NCI-H748 treated with DMSO at 0.1 percent for 48 hours (cell line): ENCODE results near the gene SCN2B.
A peak's percentile ranks its signal among the peaks of the same experiment; 100 is the strongest.

Experiments
- DNase-seq: peaks from one replicate; lab custom pipeline; 2025; lab: John Stamatoyannopoulos, UW

The SCN2B gene

DNA sequence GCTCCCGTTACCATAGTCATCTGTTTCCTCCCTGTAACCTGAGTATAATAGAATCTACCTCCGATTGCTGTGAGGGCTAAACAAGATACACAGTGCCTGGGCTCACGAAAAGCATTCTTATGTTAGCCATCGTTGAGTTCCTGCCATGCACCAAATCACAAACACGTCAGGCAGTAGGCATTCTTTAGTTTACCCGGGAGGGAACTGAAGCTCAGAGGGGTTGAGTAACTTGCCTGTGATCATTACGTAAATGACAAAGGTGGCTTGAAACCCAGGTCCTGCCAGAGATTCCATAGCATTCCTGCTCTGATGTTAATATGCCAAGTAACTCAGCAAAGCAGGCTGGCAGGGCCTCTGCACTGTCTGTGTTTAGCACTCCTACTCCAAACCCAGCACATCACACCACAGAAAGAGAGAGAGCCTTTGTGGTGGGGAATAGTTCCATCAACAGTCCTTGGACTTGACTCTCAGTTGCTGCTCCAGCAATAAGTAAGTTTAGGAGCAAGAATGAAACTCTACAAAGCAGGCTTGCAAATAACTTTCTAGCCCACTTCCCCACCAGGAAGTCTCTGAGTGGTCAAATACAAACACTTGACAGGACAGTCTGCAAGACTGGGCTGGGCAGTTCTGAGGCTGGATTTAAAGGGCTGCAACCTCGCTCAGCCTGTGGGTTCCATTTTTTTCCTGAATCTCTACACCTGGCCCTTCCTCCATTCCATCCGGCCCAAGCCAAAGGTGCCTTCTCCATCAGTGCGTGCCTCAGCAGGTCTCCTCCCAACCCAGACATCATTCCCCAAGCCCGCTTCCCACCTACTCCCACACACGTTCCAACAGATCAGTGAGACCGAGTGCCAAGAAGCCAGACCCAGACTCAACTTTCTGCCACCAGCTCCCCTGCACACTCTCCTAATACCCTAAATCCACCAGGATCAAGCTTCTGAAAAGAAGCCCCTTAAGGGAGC, 1.1 kb downstream of the SCN2B start:
- DNase-seq = no peak

DNA sequence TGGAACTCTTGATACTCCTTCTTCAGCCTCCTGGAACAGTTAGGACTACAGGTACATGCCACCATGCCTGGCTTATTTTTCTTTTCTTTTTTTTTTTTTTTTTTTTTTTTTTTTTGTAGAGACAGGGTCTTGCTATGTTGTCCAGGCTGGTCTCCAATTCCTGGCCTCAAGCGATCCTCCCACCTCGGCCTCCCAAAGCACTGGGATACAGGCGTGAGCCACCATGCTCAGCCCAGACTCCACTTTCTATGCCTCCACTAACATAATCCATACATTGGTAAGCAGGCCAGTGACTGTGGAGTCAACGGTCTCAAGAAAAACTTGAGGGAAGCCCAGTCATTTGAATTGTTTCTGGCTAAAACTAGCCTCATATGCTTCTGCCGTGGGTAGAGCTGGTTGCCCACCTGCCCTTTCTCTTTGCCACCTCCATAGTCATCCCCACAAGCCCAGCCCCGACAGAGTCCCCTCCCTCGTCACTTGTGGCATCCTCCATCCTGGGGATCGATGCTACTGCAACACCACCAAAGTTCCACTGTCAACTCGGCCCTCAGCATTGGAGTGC, 2.4 kb downstream of the SCN2B start:
- no peak for DNase-seq

DNA sequence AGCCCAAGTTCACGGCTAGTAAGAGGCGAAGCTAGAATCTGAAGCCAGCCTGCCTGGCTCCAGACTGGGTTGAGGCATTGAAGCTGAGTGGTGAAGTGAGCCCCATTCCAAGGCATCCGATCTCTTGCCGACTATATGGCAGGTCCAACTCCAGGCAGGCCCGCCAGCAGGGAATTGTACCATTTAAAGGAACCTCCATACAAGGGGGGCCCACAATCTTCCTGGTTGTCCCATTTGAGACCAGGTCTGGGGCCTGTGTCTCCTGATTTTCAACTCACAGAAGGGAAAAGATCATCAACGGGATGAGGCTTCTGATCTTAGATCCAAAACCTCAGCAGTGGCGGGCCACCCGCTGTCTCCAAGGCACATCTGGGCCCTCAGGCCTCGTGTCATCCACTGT, 4.1 kb downstream of the SCN2B start:
- no peak for DNase-seq

DNA sequence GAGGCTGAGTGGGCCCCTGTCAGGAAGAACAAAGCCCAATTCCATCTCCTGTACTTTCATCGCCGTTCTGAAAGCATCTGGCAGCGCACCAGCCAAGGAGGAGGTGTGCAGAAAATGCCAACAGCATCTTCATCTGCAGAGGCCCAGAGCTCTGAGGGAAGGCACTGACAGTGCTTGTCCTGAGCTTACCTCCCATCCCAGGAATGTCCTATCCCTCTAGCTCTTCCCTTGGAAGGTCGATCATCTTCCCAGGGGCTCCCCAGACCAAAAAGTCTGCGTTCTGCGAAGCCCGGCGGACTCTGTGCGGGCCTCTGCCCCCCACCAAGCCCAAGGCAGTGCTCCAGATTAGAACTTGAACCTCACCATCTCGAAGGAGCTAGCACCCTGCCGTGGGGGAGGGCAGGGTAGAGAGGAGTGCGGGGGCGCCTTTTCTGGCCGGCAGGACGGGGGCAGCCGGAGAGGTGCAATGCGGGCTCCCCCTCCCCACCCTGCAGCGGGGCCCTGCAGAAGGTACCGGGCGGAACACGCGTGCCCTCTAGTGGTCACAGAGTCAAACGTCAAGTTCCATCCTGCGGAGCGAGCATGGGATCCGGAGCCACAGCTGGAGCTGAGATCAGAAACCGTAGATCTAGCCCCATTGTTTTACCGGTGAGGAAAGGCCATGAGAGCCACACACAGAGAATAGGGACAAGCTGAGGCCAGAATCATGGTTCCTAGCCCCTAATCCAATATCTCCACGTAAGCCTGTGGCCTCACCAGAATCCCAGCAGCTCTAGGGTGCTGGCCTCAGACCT, 5.0 kb downstream of the SCN2B start:
- peak; percentile 28 for DNase-seq

DNA sequence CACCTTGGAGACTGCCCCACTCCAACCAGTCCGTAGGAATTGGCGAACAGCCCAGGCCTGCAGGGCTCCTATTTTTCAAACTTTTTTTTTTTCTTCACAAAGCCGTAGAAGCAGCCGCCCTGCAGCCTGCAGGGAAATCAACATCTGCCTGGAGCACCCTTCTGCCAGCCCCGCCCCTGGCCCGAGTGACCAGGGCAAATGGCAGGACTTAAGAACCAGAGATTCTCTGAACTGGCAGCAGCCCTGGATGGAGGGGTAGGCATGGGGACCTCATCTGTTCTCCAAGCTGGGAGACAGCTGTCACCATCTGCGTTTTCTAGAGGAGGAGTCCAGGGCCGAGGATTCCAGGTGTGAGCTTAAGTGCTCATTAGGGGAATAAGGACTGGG, 5.6 kb downstream of the SCN2B start:
- DNase-seq = no peak

DNA sequence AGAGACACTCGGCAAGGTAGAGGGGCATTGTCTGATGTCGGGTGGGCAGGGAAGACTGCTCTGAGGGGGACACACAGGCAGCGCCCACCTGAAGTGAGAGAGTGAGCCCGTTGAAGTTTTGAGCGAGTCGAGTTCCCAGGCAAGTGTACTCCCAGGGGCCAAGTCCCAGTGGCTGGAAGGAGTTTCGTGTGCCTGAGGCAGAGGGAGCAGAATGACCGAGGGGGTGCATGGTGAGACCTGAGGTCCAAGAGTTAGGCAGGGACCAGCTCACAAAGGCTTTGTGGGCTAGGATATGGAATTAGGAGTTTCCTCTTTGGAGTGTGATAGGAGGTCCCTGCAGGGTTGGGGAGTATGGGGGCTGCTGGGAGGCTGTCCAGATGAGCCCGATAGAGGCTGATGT, 6.2 kb downstream of the SCN2B start:
- no peak for DNase-seq

DNA sequence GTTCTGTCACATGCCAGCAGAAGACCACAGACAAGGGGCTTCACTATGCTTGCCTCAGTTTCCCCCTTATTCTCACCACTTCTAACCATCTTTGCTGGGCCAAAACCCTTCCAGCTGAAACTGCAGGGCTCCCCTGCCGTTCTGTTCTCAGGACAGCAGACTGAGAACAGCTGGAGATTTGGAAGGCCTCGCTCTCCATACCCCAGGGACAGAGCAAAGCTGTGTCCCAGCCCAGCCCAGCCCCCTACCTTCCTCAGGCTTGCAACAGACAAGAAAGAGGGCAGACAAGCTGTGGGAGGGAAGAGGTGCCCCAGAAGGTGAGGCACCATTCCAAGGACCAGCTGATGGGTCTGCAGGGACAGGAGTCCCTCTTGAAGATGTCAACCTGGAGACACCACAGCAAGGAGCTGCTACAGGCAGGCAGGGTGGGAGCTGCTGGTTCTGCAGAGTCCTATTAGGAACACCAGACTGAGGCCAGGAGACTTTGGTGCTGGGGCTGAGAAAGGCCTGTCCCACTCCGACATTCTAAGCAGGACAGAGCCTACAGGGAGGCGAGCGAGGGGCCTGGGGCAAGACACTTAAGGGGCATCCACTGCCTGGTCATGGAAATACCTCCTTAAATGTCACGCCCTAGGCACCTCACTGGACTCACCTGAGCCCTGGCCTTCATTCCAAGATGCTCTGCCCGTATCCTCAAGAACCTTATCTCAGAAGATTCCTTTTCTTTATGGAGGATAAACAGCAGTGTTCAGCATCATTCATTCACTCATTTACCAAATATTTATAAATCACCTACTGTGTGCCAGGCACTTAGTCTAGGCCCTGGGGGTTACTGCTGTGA, 6.9 kb downstream of the SCN2B start:
- no peak for DNase-seq

DNA sequence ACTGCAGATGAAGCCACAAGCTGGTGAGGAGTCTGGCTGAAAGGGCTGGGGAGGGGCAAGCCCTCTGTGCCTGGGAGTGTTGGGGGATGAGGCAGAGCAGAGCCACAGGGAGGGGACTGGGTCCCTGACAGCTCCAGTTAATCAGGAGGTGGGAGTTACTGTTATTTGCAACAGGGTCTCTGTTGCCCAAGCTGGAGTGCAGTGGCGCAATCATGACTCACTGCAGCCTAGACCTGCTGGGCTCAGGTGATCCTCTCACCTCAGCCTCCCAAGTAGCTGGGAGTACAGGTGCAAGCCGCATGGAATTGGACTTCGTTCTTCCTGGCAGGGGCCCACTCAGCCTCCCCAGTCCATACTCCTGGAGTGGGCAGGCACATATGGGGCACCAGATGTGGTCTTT, 7.7 kb downstream of the SCN2B start:
- DNase-seq = no peak

DNA sequence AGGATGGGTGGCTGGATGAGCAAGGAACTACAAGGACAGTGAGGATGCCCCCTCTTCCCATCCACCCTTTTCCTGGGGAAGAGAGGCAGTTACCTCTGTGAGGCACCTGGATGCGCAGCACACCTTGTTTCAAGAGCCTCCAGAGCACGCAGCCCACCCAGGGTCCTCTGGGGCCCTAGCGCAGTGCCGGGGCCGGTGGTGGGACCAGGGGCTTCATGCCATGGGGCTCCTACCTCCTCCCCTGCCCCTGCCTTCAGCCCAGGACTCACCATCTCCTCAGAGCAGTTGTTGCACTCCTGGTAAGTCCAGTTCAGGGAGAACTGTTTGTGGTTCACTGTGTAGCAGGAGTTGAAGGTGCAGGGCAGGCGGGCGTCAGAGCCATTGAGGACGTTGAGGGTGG, 8.1 kb downstream of the SCN2B start:
- DNase-seq = no peak

DNA sequence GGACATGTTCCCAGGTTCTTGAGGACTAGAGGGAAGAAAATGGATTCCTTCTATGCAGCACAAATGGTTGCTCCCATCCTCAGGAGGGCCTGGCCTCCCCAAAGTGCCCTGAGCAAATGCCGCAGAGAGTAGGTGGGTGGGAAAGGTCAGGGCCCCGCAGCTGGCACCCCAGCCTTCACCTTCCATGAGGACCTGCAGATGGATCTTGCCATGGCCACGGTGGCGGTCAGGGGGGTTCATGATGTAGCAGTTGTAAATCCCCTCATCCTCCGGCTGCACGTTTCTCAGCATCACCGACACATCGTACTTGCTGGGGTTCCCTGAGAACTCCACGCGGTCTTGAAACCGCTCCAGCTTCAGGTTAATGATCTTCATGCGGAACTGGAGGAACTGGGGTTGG, 8.5 kb downstream of the SCN2B start:
- no peak for DNase-seq

DNA sequence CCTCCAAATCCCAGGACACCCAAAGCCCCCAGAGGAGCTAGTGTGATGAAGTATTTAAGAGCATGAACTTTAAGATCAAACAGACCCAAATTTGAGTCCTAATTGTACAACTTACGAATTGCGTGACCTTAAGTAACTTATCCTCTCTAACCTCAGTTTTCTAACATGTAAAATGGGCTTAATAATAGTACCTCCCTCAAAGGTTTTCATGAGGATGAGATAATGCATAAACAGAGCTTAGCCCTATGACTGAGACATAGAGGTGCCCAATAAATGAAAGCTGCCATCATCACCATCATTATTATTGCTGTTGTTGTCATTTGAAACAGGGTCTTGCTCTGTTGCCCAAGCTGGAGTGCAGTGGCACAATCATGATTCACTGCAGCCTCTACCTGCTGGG, 9.2 kb downstream of the SCN2B start:
- no peak for DNase-seq

DNA sequence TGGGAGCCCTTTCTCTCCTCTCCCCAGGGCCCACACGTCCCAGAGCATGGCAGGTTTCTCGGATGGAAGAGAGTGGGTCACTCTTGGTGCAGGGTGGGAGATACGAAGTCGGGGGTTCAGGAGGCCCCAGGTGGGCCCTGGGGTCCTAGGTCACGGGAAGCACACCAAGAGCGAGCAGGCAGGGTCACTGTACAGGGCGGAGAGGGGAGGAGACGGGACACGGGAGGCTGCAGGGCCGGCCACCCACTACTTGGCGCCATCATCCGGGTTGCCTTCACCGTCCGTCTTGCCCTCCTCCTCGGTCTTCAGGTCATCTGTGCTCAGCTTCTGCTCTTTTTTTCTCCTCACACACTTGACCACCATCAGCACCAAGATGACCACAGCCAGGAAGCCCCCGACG, 9.8 kb downstream of the SCN2B start:
- no peak for DNase-seq

DNA sequence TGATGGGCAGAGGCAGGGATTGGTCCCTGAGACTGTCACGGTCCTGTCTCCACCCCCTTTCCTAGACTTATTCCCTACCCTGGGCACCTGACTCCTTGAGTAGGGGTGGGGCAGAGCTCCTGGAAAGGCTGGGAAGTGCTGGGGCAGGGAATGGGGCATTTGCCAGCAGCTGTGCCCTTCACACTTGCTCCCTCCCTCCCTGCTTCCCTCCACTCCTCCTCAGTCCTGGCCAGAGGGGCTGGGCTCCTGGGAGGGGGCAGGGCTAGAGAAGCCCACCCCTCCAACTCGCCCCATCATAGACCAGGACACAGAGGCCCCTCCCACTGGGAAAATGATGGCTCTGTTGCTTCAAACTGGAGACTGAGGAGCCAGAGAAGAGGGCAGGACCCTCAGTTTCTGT, 11.6 kb downstream of the SCN2B start:
- no peak for DNase-seq

DNA sequence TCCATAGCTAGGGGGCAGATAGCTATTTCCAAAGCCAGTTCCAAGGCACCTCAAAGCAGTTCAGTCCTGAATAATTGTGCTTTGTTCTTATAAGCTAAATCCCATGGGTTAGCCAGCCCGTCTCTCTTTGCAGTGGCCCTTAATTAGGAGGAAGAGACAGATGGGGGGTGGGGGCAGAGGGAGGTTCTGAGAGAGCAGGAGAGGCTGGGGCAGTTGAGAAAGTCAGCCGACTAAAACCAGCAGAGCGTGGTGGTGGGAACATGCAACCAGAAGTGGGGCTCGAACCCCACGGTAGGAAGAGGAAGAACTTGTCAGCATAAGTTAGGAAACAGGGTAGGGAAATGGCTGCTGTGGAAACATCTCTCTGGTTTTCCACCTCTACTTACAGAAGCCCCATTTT, 12.9 kb downstream of the SCN2B start:
- DNase-seq = no peak

DNA sequence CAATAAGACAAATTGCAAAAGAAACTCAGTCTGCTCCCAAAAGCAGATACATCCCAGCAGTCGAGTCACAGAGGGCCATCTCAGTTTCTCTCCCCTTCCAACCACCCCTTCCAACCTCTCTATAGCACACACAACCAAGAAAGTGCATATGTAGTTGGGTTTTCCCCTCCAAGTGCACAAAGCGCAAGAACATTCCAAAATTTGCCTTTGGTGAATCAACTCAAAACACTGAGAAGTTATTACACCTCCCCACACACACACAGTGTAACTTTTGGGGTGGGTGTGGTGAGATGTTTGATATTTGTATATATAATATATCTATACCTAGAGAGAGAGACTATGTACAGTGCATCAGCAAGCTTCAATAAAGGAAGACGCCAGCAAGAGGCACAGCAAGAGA, 13.6 kb downstream of the SCN2B start:
- no peak for DNase-seq

DNA sequence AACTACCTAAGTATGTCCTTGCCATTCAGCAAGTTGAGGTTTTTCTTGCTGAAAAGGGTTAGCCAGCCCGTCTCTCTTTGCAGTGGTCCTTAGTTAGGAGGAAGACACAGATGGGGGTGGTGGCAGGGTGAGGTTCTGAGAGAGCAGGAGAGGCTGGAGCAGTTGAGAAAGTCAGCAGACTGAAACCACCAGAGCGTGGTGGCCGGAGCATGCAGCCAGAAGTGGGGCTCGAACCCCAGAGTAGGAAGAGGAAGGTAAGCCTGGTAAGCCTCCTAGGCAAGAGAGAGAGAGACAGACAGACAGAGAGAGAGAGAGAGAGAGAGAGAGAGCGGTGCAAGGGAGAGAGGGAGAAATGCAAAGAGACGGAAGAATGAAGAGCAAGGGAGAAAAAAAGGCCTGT, 14.7 kb downstream of the SCN2B start:
- no peak for DNase-seq

DNA sequence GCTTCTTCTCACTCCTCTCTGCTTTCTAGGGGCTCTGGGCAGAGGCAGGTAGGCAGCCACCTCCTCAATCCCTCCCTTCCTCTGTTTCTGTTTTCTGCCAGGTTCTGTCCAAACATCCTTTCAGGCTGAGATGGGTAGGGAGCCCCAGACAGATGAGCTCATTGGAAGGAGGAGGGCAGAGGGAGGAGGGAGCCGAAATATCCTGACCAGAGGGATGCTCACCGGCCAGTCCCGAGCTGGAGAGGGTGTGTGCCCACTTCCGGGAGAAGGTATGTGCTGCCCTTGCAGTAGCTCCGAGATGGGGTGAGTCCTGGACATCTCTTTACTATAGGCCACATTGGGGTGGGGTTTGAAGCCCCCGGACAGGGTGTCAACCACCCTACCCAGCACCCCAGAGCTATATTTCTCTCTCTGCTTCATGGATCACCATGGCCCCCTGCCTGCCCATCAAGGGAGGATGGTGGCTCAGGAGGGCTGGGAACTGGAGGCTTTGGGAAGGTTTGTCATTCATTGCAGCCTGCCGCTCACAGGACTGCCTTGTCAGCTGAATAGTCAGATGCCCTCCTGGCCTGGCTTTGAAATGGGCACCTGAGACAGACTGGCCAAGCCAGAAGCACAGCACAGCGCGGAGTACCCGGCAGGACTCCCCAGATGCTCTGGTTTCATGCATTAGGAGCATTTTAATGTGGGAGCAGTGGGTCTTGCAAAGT, 19.1 kb downstream of the SCN2B start:
- DNase-seq = no peak

DNA sequence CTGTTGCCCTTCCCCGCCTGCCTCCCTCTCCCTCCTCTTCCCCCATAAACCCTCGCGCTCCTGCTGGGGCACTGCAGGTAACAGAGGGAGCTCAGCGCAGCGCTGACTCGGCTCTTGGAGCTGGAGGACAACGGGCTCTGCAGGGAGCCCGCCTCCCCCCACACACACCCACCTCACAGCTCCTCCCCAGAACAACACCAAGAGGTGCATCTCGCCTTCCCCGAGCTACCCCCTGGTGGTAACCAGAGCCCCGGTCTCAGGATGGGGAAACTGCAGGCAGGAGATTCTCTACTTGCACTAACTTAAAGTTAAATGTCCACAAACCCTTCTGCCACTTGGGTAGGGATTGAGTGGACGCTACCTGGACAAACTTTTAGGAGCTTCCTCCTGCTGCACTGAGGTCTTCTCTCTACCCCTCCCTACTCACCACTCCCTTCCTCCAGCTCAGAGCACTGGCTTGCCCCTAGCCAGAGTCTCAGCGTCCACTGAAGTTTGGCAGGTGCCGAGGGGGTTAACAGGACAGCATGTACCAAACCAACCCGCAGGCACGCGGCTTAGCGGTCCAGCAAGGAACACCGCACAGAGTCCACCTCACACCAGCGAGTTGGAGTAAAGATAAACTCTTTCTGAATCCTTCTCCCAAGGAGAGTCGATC, 19.8 kb downstream of the SCN2B start:
- no peak for DNase-seq

DNA sequence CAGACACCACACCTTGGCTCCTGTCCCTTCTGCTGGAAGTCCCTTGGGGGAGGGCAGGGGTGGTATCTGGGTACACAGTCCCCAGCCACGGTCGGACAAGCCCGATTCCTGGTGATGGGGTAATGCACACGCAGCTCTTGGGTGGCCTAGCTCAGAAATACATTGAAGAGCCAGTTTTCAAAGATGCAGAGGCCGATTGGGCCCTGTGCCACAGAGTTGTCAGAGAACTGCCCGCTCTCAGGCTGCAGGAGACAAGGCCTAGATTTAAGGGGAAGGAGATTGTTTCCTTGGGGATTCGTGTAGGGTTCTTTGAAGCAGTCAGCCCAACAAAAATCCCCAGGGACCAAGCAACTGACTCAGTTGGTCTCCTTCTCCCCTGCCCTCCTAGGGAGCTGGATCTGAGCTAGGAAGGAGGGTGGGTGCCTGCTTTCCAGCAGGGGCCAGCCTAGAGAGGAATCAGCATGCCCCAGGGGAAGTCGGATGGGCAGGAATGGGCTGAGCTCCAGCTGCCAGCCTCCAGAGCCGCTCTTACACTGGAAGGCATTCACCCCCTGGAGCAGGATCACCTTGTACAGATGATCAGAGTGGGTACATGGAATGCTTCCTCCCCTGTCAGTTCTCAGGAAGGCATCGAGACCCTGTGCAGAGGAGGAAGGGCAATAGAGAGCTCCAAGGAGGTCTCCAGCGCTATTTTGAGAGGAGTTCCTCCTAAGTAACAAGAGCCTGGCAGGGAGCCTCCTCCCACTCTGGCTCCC, 20.5 kb downstream of the SCN2B start:
- DNase-seq = no peak

DNA sequence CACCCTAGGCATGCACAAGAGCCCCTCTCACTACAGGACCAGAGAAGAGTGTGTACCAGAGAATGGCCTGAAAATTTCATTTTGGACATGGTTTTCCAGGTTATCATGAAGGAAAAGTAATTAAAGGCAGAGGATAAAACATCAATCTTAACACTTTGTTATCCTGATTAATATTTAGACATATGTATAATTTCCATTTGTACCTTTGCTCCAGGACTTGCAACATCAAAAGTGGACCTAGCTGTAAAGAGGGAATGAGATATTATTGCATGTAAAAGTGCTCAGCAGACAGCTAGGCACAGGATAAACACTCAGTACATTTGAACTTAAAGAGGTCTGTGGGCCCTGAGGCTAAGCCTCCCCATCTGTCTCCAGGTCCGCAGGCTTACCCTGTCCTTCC, 21.8 kb downstream of the SCN2B start:
- DNase-seq = no peak
